GM12878 (cell line): ENCODE data around the gene DDX46. TPM values are rescaled to one million over a fixed set of nuclear protein-coding genes. Genes with fewer than 3 reads are reported as not detected.

ENCODE experiments used
- BACH1 ChIP-seq: fragments of 450-650 bp; IDR thresholded peaks from 2 replicates; pipeline ENCODE4 v1.6.1; 2017; ENCODE audit warnings: mild to moderate bottlenecking, borderline replicate concordance
- BMI1 ChIP-seq: fragments of 450-650 bp; IDR thresholded peaks from 2 replicates; pipeline ENCODE4 v1.6.1; 2016; ENCODE audit warnings: mild to moderate bottlenecking, moderate library complexity, borderline replicate concordance
- IKZF1 ChIP-seq: fragments of 450-650 bp; conservative IDR thresholded peaks from 2 replicates; pipeline ENCODE4 v1.6.1; 2017; ENCODE audit warnings: antibody characterized with exemption, mild to moderate bottlenecking
- KLF5 ChIP-seq: fragments of 450-650 bp; IDR thresholded peaks from 2 replicates; pipeline ENCODE4 v1.6.1; 2014; ENCODE audit warnings: mild to moderate bottlenecking; ENCODE audit not compliant: partially characterized antibody
- MEF2A ChIP-seq: IDR thresholded peaks from 2 replicates; pipeline ENCODE4 v1.6.1; 2011; ENCODE audit warnings: low read depth, mild to moderate bottlenecking, low read length, moderate library complexity; ENCODE audit not compliant: insufficient read depth
- MEF2B ChIP-seq: fragments of 450-650 bp; IDR thresholded peaks from 2 replicates; pipeline ENCODE4 v1.6.1; 2018; ENCODE audit warnings: mild to moderate bottlenecking, moderate library complexity; ENCODE audit not compliant: partially characterized antibody, poor library complexity, severe bottlenecking
- MYC ChIP-seq: IDR thresholded peaks from 2 replicates; pipeline ENCODE4 v1.6.1; 2011; ENCODE audit warnings: mild to moderate bottlenecking, low read length, moderate library complexity, inconsistent platforms; ENCODE audit not compliant: insufficient read depth, insufficient replicate concordance, insufficient read length, severe bottlenecking
- NKRF ChIP-seq: fragments of 450-650 bp; conservative IDR thresholded peaks from 2 replicates; pipeline ENCODE4 v1.6.1; 2017; ENCODE audit warnings: mild to moderate bottlenecking, moderate library complexity
- NR2C1 ChIP-seq: fragments of 450-650 bp; IDR thresholded peaks from 2 replicates; pipeline ENCODE4 v1.6.1; 2017; ENCODE audit warnings: antibody characterized with exemption, mild to moderate bottlenecking, moderate library complexity
- PML ChIP-seq: IDR thresholded peaks from 2 replicates; pipeline ENCODE4 v1.6.1; 2012; ENCODE audit warnings: low read length, inconsistent platforms
- POLR2AphosphoS2 ChIP-seq: IDR thresholded peaks from 2 replicates; pipeline ENCODE4 v1.6.1; 2011; ENCODE audit warnings: low read depth, mild to moderate bottlenecking, low read length, improper control_type of control experiment, moderate library complexity
- POU2F2 ChIP-seq: IDR thresholded peaks from 3 replicates; pipeline ENCODE4 v1.6.1; 2011; ENCODE audit warnings: low read depth, mild to moderate bottlenecking, low read length, borderline replicate concordance
- RBBP5 ChIP-seq: fragments of 200-600 bp; sonication (generic); conservative IDR thresholded peaks from 2 replicates; pipeline ENCODE4 v1.6.1; 2016
- REST ChIP-seq: IDR thresholded peaks from 2 replicates; pipeline ENCODE4 v1.6.1; 2012; ENCODE audit warnings: mild to moderate bottlenecking, low read depth, low read length
- SIN3A ChIP-seq: IDR thresholded peaks from 2 replicates; pipeline ENCODE4 v1.6.1; 2012; ENCODE audit warnings: low read depth, low read length, improper control_type of control experiment
- SREBF1 ChIP-seq: IDR thresholded peaks from 2 replicates; pipeline ENCODE4 v1.6.1; 2012; ENCODE audit warnings: mild to moderate bottlenecking, low read length
- STAT1 ChIP-seq: fragments of 450-650 bp; conservative IDR thresholded peaks from 2 replicates; pipeline ENCODE4 v1.6.1; 2014; ENCODE audit warnings: antibody characterized with exemption, mild to moderate bottlenecking
- TAF1 ChIP-seq: IDR thresholded peaks from 2 replicates; pipeline ENCODE4 v1.6.1; 2011; ENCODE audit warnings: mild to moderate bottlenecking, low read depth, low read length, borderline replicate concordance
- TARDBP ChIP-seq: IDR thresholded peaks from 2 replicates; pipeline ENCODE4 v1.6.1; 2016; ENCODE audit warnings: borderline replicate concordance
- TCF3 ChIP-seq: IDR thresholded peaks from 2 replicates; pipeline ENCODE4 v1.6.1; 2012; ENCODE audit warnings: low read depth, mild to moderate bottlenecking, low read length, borderline replicate concordance; ENCODE audit not compliant: insufficient read depth
- YY1 ChIP-seq: IDR thresholded peaks from 2 replicates; pipeline ENCODE4 v1.6.1; 2011; ENCODE audit warnings: low read depth, mild to moderate bottlenecking, low read length
- ZNF207 ChIP-seq: fragments of 450-650 bp; IDR thresholded peaks from 2 replicates; pipeline ENCODE4 v1.6.1; 2014; ENCODE audit warnings: antibody characterized with exemption, mild to moderate bottlenecking, borderline replicate concordance
- ZNF217 ChIP-seq: fragments of 450-650 bp; IDR thresholded peaks from 2 replicates; pipeline ENCODE4 v1.6.1; 2017; ENCODE audit warnings: antibody characterized with exemption, mild to moderate bottlenecking
- polyA plus RNA-seq, 11 experiments: library from polyadenylated mRNA; depleted of rRNA in 4 of 11; unstranded in 6 of 11; stranded (reverse) in 5 of 11; fragments of >200 nt; fragmentation: Nextera tagmentation in 4 of 11; fragmentation: Illumina TruSeq in 1 of 11; extraction: Ambion mirVana in 4 of 11; extraction: Trizol in 1 of 11; gene quantifications; 1 replicate in 1 of 11; 2 replicates in 10 of 11; pipeline versions ENCODE4 v1.2.1 to v1.2.3, GENCODE V29; 2011 to 2016; ENCODE audit warnings: inconsistent platforms in 2 of 11, missing spikeins in 2 of 11, low read depth in 1 of 11
- total RNA-seq, 4 experiments: library from RNA; depleted of rRNA in 3 of 4; stranded (reverse); fragments of >200 nt in 3 of 4; fragmentation: Illumina TruSeq in 1 of 4; extraction: Trizol in 1 of 4; gene quantifications; 2 replicates each; pipeline versions ENCODE4 v1.2.1 to v1.2.3, GENCODE V29; 2013 to 2021
- TF ChIP-seq, protein P1 (sequence below): fragments of 450-650 bp; IDR thresholded peaks from 2 replicates; pipeline ENCODE4 v1.6.1; 2016; ENCODE audit warnings: mild to moderate bottlenecking

Gene DDX46
- total and polyA plus RNA-seq, 10 of the 15 experiments (the other 5 are each of a cell fraction or from before 2014, with no cell fraction given) = 23.0 to 77.1 (median 42.2) TPM

- TF ChIP-seq MEF2A (no peak), NKRF (peak; percentile 73), YY1 (peak; percentile 100), KLF5 (peak; percentile 27), RBBP5 (no peak), STAT1 (peak; percentile 58; the same call in 1 of the 2 replicates), POU2F2 (peak; percentile 68; the same call in 2 of the 3 replicates), TARDBP (peak; percentile 76; the same call in 1 of the 2 replicates), ZNF217 (no peak), REST (peak; percentile 23; the same call in 1 of the 2 replicates), SIN3A (peak; percentile 66), BACH1 (peak; percentile 75; the same call in 1 of the 2 replicates), MYC (peak; percentile 22), MEF2B (no peak), POLR2AphosphoS2 (peak; percentile 73), PML (peak; percentile 69; the same call in 1 of the 2 replicates), ZNF207 (0 out of 2 replicates have a peak, but pooled peaks have one; percentile 81), NR2C1 (peak; percentile 92), BMI1 (no peak), IKZF1 (peak; percentile 80), SREBF1 (no peak), TCF3 (0 out of 2 replicates have a peak, but pooled peaks have one; percentile 61), TAF1 (peak; percentile 99)
- TF ChIP-seq, protein P1, sequence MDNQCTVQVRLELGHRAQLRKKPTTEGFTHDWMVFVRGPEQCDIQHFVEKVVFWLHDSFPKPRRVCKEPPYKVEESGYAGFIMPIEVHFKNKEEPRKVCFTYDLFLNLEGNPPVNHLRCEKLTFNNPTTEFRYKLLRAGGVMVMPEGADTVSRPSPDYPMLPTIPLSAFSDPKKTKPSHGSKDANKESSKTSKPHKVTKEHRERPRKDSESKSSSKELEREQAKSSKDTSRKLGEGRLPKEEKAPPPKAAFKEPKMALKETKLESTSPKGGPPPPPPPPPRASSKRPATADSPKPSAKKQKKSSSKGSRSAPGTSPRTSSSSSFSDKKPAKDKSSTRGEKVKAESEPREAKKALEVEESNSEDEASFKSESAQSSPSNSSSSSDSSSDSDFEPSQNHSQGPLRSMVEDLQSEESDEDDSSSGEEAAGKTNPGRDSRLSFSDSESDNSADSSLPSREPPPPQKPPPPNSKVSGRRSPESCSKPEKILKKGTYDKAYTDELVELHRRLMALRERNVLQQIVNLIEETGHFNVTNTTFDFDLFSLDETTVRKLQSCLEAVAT = peak; percentile 98
Observed at GRCh38 chr5:134873987-134874830, 115.6 kb downstream of the DDX46 start, which contains the start of gene TXNDC15 (continued).
